Astrocyte of the spinal cord (primary cell): Measurements from ENCODE around the gene BECN2.
A peak's percentile ranks its signal among the peaks of the same experiment; 100 is the strongest.

Experiments used
- DNase-seq: peaks from one replicate; pipeline ENCODE4 v3.0.0; 2011; ENCODE audit warnings: low read depth, low spot score
- H3K4me3 ChIP-seq: 2 replicates; pipeline ENCODE4 v1.5.1; 2011; ENCODE audit warnings: low read depth, mild to moderate bottlenecking, low read length, moderate library complexity
- CTCF ChIP-seq: IDR thresholded peaks from 2 replicates; pipeline ENCODE4 v1.5.1; 2012; ENCODE audit warnings: low read depth, mild to moderate bottlenecking, low read length, inconsistent platforms
- in situ Hi-C: cut with HindIII; loops from 2 replicates; pipeline ENCODE4 v1.10.0; 2017; ENCODE audit warnings: low sequenced_read_pairs

BECN2 gene

GRCh38 chr1:241927321-241927720 lies 30.2 kb upstream of the BECN2 start:
- in situ Hi-C loops, result no loop called here
- TF ChIP-seq CTCF, result no peak
- DNase-seq, result no peak
- H3K4me3 ChIP-seq, result no peak overlapping the region

GRCh38 chr1:241932845-241933244 lies 24.7 kb upstream of the BECN2 start:
- H3K4me3 ChIP-seq, result no peak overlapping the region
- DNase-seq, result no peak
- no peak for TF ChIP-seq CTCF
- in situ Hi-C loops, result no loop called here

- peak; percentile 64 for DNase-seq
- no peak for TF ChIP-seq CTCF
- in situ Hi-C loops, result no loop called here
- H3K4me3 ChIP-seq, result no peak overlapping the region
Measured at GRCh38 chr1:241934201-241934848, 23.2 kb upstream of the BECN2 start.

- H3K4me3 ChIP-seq, result no peak overlapping the region
- DNase-seq, result no peak
- in situ Hi-C loops, result no loop called here
- no peak for TF ChIP-seq CTCF
Measured at GRCh38 chr1:241934866-241935265, 22.7 kb upstream of the BECN2 start.

GRCh38 chr1:241939798-241940197 lies 17.8 kb upstream of the BECN2 start:
- no peak for DNase-seq
- H3K4me3 ChIP-seq, result no peak overlapping the region
- in situ Hi-C loops, result no loop called here
- TF ChIP-seq CTCF, result no peak

GRCh38 chr1:241942738-241943137 lies 14.8 kb upstream of the BECN2 start:
- in situ Hi-C loops, result no loop called here
- H3K4me3 ChIP-seq, result no peak overlapping the region
- DNase-seq, result no peak
- no peak for TF ChIP-seq CTCF
